GM12873 (cell line): ENCODE data around the gene CPXM2.

Experiments
- TF ChIP-seq, protein P1 (sequence below): IDR thresholded peaks from 2 replicates; pipeline ENCODE4 v1.5.1; 2012; ENCODE audit warnings: low read depth, mild to moderate bottlenecking, moderate library complexity, low read length, control low read depth; ENCODE audit not compliant: insufficient read depth; ENCODE audit errors: missing control alignments

The CPXM2 gene

DNA sequence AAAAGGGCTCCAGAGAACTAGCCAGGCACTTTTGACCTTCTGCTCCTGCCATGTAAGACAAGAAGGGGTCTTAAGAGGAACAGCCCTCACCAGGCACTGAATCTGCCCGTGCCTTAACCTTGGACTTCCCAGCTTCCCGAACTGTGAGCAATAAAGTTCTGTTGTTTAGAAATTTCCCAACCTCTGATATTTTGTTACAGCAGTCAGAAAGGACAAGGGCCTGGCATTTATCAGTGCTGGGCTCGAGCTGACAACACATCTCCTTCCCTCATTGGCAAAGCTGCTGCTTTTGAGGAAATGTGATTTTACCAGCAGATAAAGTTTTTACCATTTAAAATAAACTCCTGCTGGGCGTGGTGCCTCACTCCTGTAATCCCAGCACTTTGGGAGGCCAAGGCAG lies 122.0 kb downstream of the CPXM2 start:
- TF ChIP-seq, protein P1, sequence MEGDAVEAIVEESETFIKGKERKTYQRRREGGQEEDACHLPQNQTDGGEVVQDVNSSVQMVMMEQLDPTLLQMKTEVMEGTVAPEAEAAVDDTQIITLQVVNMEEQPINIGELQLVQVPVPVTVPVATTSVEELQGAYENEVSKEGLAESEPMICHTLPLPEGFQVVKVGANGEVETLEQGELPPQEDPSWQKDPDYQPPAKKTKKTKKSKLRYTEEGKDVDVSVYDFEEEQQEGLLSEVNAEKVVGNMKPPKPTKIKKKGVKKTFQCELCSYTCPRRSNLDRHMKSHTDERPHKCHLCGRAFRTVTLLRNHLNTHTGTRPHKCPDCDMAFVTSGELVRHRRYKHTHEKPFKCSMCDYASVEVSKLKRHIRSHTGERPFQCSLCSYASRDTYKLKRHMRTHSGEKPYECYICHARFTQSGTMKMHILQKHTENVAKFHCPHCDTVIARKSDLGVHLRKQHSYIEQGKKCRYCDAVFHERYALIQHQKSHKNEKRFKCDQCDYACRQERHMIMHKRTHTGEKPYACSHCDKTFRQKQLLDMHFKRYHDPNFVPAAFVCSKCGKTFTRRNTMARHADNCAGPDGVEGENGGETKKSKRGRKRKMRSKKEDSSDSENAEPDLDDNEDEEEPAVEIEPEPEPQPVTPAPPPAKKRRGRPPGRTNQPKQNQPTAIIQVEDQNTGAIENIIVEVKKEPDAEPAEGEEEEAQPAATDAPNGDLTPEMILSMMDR: no peak

- TF ChIP-seq, protein P1: no peak
These were observed 124.8 kb downstream of the CPXM2 start for GRCh38 chr10:123766761-123767160.

DNA sequence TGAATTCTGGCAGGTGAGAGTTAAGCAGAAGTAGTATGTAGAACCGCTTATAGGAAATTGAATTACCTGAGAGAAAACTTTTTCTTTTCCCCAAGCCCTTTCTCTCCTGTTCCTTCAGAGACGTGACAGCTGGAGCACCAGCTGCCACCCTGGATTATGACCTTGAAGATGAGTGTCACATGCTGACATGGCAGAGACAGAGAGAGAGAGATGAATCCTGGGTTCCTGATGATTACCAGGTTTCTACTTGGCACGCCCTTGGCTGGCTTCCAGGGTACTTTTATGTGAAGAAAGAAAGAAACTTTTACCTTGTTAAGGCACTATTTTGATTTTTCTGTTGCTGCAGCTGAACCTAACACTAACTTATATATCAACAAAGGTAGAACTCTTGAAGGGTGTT lies 125.6 kb downstream of the CPXM2 start:
- TF ChIP-seq, protein P1: no peak

DNA sequence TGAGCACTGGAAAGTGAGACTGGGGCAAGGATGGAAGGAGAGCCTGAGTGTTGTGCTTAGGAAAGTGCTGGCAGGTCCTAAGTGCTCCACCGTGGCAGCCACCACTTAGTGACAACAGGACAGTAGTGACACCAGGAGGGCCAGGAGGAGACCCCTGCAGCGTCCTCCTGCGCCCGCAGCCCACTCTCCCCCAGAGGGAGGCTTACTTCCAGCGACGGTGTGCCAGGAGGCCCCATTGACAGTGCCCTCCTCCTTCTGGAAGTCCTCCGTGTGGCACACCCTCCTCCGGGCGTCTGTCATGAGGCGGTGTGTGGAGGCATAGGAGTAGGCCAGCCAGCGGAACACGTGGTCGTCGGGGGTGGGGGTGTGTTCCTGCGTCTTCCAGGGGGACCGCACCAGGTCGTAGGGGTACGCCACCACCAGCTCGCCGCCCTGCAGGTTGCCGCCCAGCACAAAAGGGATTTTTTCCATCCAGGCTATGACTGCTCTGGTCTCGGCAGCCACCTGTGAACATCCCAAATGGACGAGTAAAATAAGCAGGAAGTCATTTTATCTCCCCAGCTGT lies 129.9 kb downstream of the CPXM2 start:
- TF ChIP-seq, protein P1: no peak

DNA sequence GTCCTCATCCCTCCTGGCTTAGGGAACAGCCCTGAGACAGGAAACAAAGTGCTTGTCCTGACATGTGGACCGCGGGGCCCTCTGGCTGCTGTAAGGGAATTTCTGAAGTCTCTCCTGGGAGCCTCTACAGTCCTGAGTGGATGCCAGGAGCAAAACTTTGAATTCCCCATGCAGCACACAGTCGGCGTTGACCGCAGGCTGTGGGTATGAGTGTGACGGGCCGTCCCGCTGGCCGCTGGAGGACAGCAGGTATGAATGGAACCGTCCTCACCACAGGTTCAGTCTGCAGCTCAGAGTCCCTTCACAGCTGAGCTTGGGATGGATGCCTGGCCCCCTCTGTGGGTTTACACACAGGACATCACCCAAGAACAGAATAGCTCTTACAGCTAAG lies 130.6 kb downstream of the CPXM2 start:
- TF ChIP-seq, protein P1: no peak

DNA sequence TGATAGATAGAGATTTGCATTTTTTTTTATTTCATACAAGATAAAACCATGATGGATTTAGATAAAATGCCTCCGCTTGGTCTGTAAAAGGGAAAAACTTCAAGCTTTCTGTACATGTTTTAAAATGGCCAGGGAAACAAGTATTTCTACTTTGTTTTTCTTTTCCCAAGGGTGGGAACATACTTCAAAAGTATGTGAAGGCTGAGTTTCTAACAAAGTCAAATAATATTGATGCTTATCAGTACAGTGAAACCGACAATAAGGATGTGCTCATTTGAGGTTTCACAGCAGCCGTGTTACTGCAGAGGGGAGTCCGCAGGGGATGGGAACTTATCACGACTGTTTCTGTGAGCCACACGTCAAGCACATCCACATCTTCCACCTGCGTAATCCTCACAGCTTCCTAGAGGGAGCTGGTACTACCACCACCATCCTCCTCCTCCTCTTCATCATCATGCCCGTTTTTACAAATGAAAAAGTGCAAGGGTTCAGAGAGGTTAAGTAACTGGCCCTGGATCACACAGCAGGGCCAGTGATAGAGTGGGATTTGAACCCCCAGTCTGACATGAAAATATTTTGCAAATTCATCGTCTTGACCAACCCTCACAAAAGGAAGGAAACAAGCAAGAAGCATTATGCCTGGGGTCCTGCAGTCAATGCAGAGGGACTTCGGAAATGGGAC lies 131.1 kb downstream of the CPXM2 start:
- TF ChIP-seq, protein P1: no peak

GRCh38 chr10:123759501-123760031 lies 132.0 kb downstream of the CPXM2 start:
- TF ChIP-seq, protein P1: no peak
